A549 (cell line): ENCODE results near the gene ACER2.

Experiments
- CTCF ChIP-seq: fragments of >200 bp; sonication (Bioruptor Twin); formaldehyde crosslinking; IDR thresholded peaks from 3 replicates; pipeline ENCODE4 v1.5.1; 2016
- EP300 ChIP-seq, 2 experiments: fragments of >200 bp; sonication (Bioruptor Twin); formaldehyde crosslinking; IDR thresholded peaks; 2 replicates in 1 of 2; 3 replicates in 1 of 2; pipeline ENCODE4 v1.6.1; 2016 to 2017
- HOXA7 ChIP-seq: fragments of 250-450 bp; sonication (Bioruptor Pico); IDR thresholded peaks from 2 replicates; pipeline ENCODE4 v1.5.0; 2020; ENCODE audit warnings: mild to moderate bottlenecking, moderate library complexity
- JUNB ChIP-seq: fragments of >200 bp; sonication (Bioruptor Twin); formaldehyde crosslinking; IDR thresholded peaks from 2 replicates; pipeline ENCODE4 v1.6.1; 2016
- KDM5A ChIP-seq: fragments of 200-600 bp; sonication (generic); IDR thresholded peaks from 2 replicates; pipeline ENCODE4 v1.6.1; 2016; ENCODE audit warnings: antibody characterized with exemption, mild to moderate bottlenecking
- NFE2L2 ChIP-seq: fragments of 150-350 bp; conservative IDR thresholded peaks from 2 replicates; pipeline ENCODE4 v1.6.1; 2014; ENCODE audit warnings: low read length
- PBX3 ChIP-seq: IDR thresholded peaks from 2 replicates; pipeline ENCODE4 v1.6.1; 2012
- POLR2A ChIP-seq: IDR thresholded peaks from 2 replicates; pipeline ENCODE4 v1.6.1; 2012; ENCODE audit warnings: mild to moderate bottlenecking, low read length
- RAD21 ChIP-seq, 2 experiments: fragments of >200 bp in 1 of 2; sonication (Bioruptor Twin) in 1 of 2; formaldehyde crosslinking in 1 of 2; IDR thresholded peaks in 1 of 2; conservative IDR thresholded peaks in 1 of 2; 2 replicates in 1 of 2; 3 replicates in 1 of 2; pipeline ENCODE4 v1.6.1; 2012 to 2018; ENCODE audit warnings: inconsistent platforms in 1 of 2
- RCOR1 ChIP-seq: fragments of 150-350 bp; IDR thresholded peaks from 2 replicates; pipeline ENCODE4 v1.6.1; 2014; ENCODE audit warnings: antibody characterized with exemption, low read length, low read depth
- REST ChIP-seq: fragments of 200-600 bp; sonication (generic); IDR thresholded peaks from 2 replicates; pipeline ENCODE4 v1.6.1; 2016; ENCODE audit warnings: antibody characterized with exemption, mild to moderate bottlenecking, moderate library complexity
- RFX5 ChIP-seq: fragments of 450-650 bp; IDR thresholded peaks from 2 replicates; pipeline ENCODE4 v1.7.1; 2014; ENCODE audit warnings: antibody characterized with exemption, mild to moderate bottlenecking, moderate library complexity
- RNF2 ChIP-seq: fragments of 200-600 bp; sonication (generic); IDR thresholded peaks from 2 replicates; pipeline ENCODE4 v1.6.1; 2016; ENCODE audit warnings: low read depth, mild to moderate bottlenecking, antibody characterized with exemption, moderate library complexity, borderline replicate concordance
- SREBF2 ChIP-seq: fragments of 450-650 bp; IDR thresholded peaks from 2 replicates; pipeline ENCODE4 v1.6.1; 2014; ENCODE audit warnings: mild to moderate bottlenecking, moderate library complexity

GRCh38 chr9:19440376-19440775 is 31.6 kb downstream of the ACER2 start:
- no peak for TF ChIP-seq RCOR1
- TF ChIP-seq JUNB, result no peak
- TF ChIP-seq RAD21 (conservative IDR thresholded peaks at IDR 0.05 in 1 of 2, IDR thresholded peaks at IDR 0.05 in 1 of 2), result no peak
- no peak for TF ChIP-seq EP300 (IDR thresholded peaks at IDR 0.05)
- no peak for TF ChIP-seq POLR2A
- TF ChIP-seq RNF2, result no peak
- no peak for TF ChIP-seq NFE2L2
- no peak for TF ChIP-seq CTCF
- no peak for TF ChIP-seq HOXA7 (CRISPR knock-in tag)
- no peak for TF ChIP-seq RFX5
- no peak for TF ChIP-seq SREBF2
- no peak for TF ChIP-seq REST
- TF ChIP-seq PBX3, result no peak
- TF ChIP-seq KDM5A, result no peak
